ENCODE data around the gene VGF. TPM values are rescaled to one million over a fixed set of nuclear protein-coding genes. Genes with fewer than 3 reads are reported as not detected.
A peak's percentile ranks its signal among the peaks of the same experiment; 100 is the strongest.
"Not testable (repeated sequence)": the region's sequence is repeated elsewhere in the genome, so short reads cannot be mapped to it uniquely, and the experiment has no call there.

Gene VGF
- 0.39 and 0.48 TPM in 2 replicates for total RNA-seq (2014; rRNA removed; shearing (Covaris generic))

DNA sequence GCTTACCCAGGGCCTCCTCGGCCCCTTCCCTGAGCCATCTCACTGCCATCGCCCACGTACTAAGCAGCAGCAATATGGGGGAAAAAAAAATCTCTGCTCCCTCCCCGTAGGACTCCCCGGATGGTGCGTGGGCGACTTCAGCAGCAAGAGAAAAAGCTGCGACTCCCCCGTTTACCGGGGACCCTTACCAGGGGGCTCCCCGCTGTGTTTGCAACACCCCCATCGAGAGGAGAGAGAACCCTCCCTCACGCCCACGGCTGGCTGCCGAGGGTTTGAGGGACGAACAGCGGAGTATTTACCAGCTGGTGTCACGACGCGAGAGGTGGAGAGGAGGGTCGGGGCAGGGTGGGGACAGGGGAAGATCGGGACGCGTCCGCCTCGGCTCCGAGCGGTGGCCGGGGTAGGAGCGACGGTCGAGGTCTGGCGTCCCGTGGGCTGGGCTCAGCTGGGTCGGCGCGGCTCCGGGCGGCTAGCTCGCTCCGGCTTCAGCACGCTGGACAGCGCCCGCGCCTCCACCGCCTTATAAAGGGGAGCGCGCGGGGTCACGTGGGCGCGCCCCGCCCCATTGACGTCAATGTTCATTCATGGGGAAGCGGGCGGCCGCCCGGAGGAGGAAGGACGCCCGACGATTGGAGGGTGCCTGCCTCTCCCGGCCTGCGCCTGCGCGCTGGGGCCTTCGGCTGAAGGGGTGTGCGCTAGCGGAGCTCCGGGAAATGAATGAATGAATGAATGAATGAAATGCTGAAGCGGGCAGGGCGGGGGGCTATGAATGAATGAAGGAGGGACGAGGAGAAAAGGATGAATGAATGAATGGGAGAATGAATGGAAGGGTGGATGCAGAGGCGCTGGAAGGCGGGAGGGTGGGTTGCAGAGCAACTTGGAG, at the start of gene VGF:
VGF (minus strand) TSS at position 495 of the 883 bp plus-strand sequence. CDS start 726 bp downstream, outside the sequence.
- peak; percentile 95 for DNase-seq (ENCODE audit: low spot score)

DNA sequence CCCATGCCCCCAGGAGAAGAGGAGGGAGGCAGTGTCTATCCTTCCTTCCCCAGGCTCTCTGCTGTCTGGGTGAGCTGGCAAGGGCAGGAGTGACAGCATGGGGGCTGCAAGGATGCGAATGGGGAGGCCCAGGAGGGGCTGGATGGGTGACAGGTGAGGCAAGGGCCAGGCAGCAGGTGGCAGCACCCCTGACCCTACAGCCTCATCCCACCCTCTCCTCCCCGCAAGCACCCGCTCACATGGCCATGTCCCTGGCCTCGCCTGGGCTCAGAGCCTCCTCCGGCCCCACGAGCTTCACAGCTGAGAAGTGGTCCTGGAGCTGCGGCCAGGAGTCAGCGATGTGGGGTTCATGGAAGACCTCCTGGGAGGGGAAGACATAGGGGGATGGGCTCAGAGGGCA, 46.6 kb upstream of the VGF start:
- no peak for DNase-seq (ENCODE audit: low spot score)

DNA sequence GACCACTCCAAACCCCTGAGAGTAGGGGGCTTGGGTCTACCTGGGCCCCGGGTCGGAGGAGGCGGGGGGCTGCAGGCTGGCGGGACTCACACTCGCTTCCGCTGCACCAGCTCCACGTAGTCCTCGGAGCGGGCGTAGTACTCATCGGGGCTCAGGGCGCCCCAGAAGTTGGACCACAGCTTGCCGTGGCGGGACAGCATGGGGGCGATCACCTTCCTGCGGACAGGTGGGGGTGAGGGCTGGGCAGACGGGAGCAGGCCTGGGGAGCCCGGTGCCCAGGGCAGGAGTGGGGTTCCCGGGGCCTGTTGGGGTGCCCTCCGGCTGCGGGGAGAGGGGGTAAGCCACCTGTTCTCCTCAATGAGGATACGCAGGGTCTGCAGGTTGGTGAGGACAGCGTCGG, 46.1 kb upstream of the VGF start:
- no peak for DNase-seq (ENCODE audit: low spot score)

DNA sequence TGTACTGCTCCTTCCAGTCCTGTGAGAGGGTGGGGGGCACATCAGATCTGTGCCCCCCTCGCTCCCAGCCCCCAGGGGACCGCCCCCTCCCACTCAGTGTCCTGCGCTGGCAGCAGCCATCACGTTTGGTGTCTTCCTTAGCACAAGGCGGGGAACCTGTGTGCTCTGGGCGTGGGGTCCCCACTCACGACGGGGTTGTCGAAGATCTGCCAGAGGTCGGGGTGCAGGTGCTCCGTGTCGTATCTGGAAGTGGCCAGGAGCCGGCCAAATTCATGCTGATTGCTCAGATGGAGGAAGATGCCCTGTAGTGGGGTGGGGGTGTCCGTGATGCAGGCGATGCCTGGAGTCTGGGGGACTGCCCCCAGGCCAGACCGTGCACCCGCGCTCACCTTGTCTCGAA, 44.8 kb upstream of the VGF start:
- DNase-seq (ENCODE audit: low spot score) = no peak

DNA sequence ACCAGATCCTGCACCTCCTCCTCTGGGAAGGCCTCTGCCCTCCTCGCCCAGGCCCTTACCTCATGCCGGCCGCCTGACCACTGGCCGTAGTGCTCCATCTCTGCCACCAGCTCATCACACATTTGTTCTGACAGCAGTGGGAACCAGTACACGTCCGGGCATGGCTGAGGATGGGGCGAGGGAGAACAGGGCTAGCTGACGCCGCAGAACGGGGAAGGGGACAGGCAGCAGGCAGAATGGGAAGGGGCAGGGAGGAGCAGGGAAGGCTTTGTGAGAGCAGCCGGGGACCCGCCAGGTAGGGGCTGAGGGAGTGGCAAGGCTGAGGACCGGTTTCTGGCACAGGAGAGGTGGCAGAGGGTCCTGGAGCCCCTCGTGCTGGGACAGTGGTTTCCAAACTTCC, 43.4 kb upstream of the VGF start:
- no peak for DNase-seq (ENCODE audit: low spot score)

DNA sequence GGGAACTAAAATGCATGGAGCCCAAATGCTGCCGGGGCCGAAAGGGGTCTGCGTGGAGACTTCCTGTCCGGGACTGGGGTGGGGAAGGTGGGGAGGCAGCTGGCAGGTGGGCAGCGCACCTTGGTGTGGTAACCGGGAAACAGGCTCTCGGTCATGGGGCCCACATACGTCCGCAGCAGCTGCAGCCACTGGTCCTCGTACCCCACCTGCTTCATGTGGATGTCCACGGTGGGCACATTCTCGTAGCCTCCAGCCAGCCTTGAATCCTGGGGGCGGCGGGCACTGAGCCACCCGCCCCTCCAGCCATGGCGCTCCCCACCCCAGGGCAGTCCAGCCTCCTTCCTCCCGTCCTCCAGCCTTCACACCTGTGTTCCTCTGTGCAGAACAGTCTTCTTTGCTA, 42.1 kb upstream of the VGF start:
- no peak for DNase-seq (ENCODE audit: low spot score)

DNA sequence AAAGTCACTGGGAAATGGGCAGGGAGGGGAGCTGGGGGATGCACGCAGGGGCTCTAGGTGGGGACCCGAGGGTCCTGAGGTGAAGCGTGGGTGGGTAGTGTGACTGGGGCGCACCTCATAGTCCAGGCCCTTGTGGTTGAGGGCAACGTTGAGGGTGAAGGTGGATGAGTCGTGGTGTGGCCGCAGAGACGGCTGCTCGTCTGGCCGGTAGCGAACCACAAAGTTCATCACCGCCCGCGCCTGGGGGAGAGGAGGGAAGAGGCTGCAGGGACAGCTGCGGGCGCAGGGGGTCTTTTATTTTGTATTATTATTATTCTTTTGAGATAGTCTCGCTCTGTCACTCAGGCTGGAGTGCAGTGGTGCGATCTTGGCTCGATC, 41.3 kb upstream of the VGF start:
- DNase-seq (ENCODE audit: low spot score) = no peak

DNA sequence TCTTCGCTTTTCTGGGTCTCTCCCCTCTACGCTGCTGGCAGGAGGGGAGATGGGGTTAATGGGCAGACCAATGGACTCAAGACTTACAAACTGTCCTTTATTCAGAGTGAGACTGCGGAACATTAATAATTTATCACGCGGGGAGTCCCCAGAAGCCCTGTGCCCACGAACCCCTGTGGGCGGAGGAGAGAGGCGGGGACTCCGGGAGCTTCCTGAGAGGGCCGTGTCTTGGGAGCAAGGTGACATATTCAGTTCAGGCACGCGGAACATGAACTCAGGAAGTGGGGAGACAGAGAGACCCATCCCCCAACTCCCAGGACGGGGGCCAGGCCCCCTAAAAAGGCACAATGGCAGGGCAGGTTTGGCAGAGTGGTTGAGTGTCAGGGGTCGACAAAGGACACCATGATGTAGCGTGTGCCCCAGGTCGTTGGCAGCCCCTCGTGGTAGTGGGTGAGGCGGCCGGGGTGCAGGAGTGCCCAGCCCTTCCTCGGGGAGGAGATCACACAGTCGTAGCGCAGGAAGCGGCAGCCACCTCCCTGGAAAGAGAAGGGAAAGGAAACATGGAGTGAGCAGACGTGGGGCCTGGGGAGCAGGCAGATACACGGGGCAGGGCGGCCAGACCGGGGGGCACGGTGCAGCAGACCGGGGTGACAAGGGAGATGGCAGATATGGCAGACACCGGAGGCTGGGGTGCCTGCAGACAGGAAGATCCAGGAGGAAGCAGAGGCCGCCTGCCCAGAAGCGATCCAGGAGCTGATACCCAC, 40.7 kb upstream of the VGF start:
- DNase-seq (ENCODE audit: low spot score) = no peak

DNA sequence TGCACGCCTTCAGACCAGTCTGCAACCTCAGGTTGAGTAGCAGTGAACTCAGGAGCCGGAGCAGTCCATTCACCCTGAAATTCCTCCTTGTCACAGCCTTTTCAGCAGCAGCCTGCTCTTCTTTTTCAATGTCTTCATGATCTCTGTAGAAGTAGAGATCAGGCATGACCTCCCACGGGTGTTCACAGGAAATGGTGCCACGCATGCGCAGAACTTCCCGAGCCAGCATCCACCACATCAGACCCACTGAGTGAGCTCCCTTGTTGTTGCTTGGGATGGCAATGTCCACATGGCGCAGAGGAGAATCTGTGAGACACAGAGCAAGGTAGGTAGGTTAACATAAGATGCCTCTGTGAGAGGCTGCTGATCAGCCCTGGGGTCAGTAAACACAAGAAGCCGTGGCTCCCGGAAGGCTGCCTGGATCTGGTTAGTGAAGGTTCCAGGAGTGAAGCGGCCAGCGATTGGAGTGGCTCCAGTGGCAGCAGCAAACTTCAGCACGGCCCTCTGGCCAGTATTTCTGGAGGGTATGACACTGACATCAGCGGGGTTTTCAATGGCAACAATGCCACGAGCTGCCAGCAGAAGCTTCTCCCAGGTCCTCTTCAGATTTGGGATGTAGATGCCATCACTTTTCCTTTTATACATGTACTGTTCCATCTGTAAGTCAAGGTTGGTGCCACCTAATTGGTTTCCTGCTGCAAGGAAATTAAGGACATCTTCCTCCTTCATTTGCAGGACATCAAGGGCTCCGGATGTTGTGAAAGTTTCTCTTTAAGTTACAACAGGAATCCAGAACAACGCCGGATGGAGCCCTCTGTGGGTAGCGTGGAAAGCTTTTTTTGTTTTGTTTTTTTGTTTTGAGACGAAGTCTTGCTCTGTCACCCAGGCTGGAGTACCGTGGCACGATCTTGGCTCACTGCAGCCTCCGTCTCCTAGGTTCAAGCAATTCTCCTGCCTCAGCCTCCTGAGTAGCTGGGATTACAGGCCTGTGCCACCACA, 38.7 kb upstream of the VGF start:
- not testable (repeated sequence) for DNase-seq (ENCODE audit: low spot score)

DNA sequence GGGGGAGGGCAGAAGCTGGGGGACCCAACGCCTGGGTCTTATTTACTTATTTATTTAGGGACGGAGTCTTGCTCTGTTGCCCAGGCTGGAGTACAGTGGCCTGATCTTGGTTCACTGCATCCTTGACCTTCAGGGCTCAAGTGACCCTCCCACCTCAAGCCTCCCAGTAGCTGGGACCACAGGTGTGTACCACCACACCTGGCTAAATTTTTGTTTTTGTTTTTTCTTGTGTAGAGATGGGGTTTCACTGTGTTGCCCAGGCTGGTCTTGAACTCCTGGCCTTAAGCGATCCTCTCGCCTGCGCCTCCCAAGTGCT, 37.2 kb upstream of the VGF start:
- DNase-seq (ENCODE audit: low spot score) = no peak

DNA sequence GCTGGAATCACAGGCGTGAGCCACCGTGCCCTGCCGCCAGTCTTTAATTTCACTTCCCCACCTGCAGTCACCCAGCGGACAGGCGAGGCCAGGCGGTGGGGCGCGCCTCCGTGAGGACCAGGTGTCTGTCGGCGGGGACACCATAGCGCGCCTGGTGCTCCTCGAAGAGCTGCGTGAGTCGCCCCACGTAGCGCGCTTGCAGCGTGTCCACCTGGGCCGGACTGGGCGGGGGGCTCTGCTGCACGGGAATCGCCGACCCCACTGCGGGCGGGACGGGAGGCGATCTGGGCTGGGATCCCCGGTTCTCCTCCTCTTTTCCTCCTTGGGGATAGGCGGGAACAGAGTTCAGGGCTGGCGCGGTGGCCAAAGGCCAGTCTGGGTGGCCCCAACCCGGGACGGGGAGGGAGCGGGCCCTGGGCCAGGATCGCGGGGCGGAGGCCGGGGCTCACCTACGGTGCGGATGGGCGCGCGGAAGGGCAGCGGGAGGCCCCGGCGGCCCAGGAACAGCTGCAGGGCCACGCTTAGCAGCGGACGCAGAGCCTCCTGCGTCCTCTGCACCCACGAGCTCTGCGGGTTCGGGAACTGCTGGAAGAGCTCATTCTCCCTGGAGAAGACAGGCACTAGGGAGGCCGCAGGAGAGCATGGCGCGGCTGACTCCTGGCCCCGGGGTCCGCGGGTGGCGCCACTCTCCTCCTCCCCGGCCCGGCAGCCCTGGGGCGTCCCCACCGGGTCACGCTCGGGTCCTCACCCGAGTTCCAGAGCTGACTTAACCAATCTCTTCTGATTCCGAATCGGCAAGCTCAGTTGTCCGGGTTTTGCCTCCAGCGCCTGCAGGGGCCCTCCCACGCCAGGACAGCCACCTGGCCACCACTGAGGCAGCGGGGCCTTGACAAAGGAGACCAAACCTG, 36.6 kb upstream of the VGF start:
- peak; percentile 55 for DNase-seq (ENCODE audit: low spot score)

DNA sequence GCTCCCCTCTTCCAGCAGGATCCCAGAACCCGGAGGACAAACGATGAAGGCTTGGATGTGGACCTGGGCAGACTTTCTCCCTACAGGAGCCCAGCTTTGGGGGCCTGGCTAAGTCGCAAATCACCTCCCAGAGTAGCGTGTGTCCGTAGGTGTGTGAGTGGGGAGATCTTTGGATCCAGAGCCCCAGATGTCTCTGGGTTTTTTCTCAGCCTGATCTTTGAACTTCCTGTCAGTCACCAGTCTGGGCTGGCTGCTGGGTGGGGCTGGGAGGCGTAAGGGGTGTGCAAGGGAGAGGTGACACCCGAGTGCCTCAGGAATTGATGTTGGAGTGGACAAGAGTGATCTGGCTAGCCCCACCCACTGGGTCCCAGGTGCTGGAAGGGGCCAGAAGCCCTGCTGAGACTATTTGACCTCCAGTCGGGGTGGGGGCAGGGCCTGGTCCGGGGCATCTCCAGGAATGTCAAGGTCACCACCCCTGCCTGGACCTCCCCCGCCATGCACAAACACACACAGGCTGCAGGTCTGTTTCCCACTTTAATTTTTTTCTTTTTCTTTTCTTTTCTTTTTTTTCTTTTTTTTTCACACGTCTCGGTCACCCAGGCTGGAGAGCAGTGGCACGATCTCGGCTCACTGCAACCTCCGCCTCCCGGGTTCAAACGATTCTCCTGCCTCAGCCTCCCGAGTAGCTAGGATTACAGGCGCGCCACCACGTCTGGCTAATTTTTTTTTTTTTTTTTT, 35.7 kb upstream of the VGF start, which contains the start of gene MOGAT3:
MOGAT3 (minus strand) TSS at position 175 of the 738 bp plus-strand sequence. CDS start 182 bp downstream, outside the sequence.
- peak; percentile 84 for DNase-seq (ENCODE audit: low spot score)

DNA sequence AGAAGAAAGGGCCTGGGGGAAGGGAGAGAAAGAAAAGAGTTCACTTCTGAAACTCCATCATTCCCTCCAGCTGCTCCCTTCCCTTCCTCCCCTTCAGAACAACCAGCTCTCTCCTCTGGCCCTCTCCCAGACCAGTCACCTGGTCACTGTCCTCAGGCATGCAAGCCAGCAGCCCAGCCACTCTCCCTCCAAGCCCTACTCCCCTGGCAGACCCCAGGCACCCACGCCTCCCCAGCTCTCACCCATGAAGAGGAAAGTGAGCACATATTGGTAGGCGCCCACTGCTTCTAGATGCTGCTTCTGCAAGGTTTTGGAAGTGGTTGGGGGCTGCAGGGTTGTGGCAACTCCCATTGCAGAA, 35.1 kb upstream of the VGF start:
- no peak for DNase-seq (ENCODE audit: low spot score)

DNA sequence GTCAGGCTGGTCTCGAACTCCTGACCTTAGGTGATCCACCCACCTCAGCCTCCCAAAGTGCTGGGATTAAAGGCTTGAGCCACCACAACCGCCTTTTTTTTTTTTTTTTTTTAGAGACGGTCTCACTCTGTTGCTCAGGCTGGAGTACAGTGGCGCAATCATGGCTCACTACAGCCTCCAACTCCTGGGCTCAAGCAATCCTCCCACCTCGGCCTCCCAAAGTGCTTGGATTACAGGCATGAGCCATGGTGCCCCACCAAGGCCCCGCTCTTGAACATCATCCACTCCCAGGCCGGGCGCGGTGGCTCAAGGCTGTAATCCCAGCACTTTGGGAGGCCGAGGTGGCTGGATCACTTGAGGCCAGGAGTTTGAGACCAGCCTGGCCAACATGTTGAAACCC, 34.2 kb upstream of the VGF start:
- not testable (repeated sequence) for DNase-seq (ENCODE audit: low spot score)

DNA sequence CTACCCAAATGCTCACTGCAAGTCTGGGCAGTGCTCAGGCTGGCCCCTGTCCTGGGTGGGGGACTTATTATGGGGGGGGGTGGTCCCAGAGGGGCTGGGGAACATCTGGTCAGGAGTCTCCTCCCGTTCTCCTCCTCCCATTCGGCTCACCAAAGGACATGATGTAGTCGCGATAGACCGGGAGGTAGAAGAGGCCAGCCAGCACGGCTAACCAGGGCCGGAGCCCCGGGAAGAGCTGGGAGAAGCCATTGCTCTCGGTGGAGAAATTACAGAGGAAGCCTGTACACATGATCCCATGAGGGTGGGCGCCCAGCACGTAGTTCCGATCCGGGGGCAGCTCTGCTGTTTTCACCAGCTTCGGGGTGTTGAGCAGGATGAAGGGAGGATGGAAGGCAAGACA, 33.1 kb upstream of the VGF start:
- no peak for DNase-seq (ENCODE audit: low spot score)

DNA sequence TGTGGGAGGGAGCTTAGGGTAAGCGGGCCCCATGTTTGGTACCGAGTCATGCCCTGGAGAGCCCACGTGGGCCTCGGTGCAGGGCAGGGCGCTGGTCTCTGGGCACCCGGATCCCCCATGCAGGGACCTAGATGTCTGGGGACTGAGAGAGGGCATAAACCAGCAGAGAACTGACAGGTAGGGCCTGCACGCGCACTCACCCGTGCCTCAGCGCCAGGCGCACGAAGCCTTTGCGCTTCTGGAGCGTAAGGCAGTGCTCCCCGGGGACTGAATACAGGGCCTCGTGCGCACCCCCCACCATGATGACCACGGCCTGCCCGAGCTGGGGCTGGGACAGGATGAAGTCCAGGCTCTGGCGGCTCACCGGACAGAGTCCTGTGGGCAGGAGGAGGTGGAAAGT, 32.6 kb upstream of the VGF start:
- DNase-seq (ENCODE audit: low spot score) = no peak

DNA sequence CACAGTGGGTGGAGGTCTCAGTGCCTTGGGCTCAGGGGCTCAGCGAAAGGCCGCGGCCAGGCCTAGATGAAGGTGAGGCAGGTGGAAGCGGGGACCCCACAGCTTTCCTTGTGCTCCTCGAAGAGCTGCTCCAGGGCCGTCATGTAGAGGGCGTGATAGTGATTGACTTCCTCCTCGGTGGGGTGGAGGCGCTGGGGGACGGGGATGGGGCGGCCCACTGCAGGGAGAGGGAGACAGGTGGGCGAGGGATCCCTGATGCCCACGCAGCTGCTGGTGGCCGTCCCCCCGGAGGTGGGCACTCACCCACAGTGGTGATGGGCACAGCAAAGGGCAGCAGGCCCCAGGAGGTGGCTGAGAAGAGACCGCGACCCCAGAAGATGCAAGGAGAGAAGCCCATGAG, 30.5 kb upstream of the VGF start:
- no peak for DNase-seq (ENCODE audit: low spot score)

DNA sequence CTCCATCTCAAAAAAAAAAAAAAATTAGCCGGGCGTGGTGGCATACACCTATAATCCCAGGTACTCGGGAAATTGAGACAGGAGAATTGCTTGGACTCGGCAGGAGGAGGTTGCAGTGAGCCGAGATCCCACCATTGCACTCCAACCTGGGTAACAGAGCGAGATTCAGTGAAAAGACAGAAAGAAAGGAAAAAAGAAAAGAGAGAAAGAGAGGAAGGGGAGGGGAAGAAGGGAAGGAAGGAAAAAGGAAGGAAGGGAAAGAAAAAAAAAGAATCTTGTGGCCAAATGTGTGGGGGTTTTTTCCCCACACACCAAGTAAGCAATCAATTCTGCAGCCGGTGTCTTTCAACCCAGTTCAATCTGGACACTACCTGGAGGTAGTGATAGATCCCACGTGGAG, 23.7 kb upstream of the VGF start:
- no peak for DNase-seq (ENCODE audit: low spot score)

DNA sequence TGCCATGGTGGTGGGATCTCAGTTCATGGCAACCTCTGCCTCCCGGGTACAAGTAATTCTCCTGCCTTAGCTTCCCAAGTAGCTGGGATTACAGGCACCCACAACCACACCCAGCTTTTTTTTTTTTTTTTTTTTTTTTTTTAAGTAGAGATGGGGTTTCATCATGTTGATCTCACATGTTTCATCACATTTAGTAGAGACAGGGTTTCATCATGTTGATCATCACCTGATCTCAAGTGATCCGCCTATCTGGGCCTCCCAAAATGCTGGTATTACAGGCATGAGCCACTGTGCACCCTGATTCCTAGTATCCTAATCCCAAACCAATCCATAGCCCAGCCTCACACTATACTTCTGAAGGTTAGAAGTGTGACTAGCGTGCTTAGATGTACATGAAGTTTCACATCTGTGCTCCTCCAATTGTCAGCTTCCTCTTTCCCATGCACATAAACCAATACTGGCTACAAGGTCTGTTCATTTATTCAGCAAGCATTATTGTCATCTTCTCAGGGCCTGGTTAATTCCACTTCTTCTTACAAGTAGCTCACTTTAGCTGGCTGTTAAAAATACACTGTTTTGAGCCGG, 21.6 kb upstream of the VGF start:
- DNase-seq (ENCODE audit: low spot score) = no peak

DNA sequence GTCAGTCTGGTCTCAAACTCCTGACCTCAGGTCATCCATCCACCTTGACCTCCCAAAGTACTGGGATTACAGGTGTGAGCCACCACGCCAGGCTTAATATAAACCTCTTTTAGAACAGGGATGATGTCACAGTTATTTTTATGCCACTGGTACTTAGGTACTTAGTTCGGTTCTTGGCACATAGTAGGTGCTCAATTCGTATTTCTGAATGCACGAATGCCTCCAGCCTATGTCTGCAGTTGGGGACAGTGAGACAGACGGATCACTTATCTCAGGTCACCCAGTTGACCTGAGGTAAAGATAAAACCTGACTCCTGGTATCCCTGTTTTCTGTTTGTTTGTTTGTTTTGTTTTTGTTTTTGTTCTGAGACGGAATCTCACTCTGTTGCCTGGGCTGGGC, 20.8 kb upstream of the VGF start:
- DNase-seq (ENCODE audit: low spot score) = no peak

All from HT-29 (cell line).